ENCODE data around the gene ADAM12. TPM values are rescaled to one million over a fixed set of nuclear protein-coding genes. Genes with fewer than 3 reads are reported as not detected.

ADAM12 gene
- total and polyA plus RNA-seq, 10 of the 15 experiments (the other 5 are each of a cell fraction or from before 2014, with no cell fraction given): under 0.01 to 0.62 (median 0.04) TPM; not detected in 5

GRCh38 chr10:126290232-126290631 lies 98.0 kb downstream of the ADAM12 start:
- Histone ChIP-seq H3K36me3 (ENCODE audit: control insufficient read depth in 2 of 2, insufficient read depth in 2 of 2, low read length in 1 of 2) (no peaks in the 10 kb centered on the region), H3K9ac (ENCODE audit: control insufficient read depth, insufficient read depth, low read length) (no peak overlapping the region), H3K4me1 (ENCODE audit: control insufficient read depth, insufficient read depth, low read length) (no peaks in the 10 kb centered on the region), H3K4me3 (no peak overlapping the region), H3K79me2 (ENCODE audit: control insufficient read depth, insufficient read depth, low read length) (no peaks in the 10 kb centered on the region), H3K27ac (ENCODE audit: control insufficient read depth, insufficient read depth) (no peak overlapping the region), H3K9me3 (replicated peaks; ENCODE audit: control insufficient read depth, insufficient read depth, low read length) (no peaks in the 10 kb centered on the region), H3K4me2 (ENCODE audit: control insufficient read depth, insufficient read depth) (no peak overlapping the region), H4K20me1 (ENCODE audit: control insufficient read depth, insufficient read depth) (no peaks in the 10 kb centered on the region), H3K27me3 (replicated peaks in 1 of 2; ENCODE audit: control insufficient read depth in 2 of 2, insufficient read depth in 2 of 2, low read length in 1 of 2) (no peaks in the 10 kb centered on the region), H2AFZ (ENCODE audit: control insufficient read depth, low read depth, low read length) (no peak overlapping the region)
- in situ Hi-C loops (cut with MboI) (no loop called here), intact Hi-C loops (cut with micrococcal nuclease; ENCODE audit: unreplicated experiment) (no loop called here)
- DNase-seq (ENCODE audit: low read depth, low spot score): no peak
- no peak for FAIRE-seq
- ChIA-PET POLR2A (no interaction called here), CTCF (no interaction called here), SMC1A (ENCODE audit: uncharacterized antibody, unreplicated experiment) (no interaction called here), RAD21 (ENCODE audit: unreplicated experiment) (no interaction called here)
- no peak for ATAC-seq
- no peak for TF ChIP-seq ATF3 (IDR thresholded peaks at IDR 0.05; ENCODE audit: borderline replicate concordance, extremely low read depth, low read depth, low read length)
- BruUV-seq (replicated peaks): no TSS peak
- 21% methylated on average over 6 of the region's 6 CpGs for WGBS (ENCODE audit: insufficient coverage, insufficient replicate concordance, low lambda C conversion rate, missing lambda C conversion rate)

- ChIA-PET POLR2A (no interaction called here), RAD21 (ENCODE audit: unreplicated experiment) (no interaction called here), CTCF (no interaction called here), SMC1A (ENCODE audit: uncharacterized antibody, unreplicated experiment) (no interaction called here)
- H3K4me2 ChIP-seq (ENCODE audit: control insufficient read depth, insufficient read depth): no peak overlapping the region
- H3K4me1 ChIP-seq (ENCODE audit: control insufficient read depth, insufficient read depth, low read length): no peaks in the 10 kb centered on the region
- no peak overlapping the region for H3K9ac ChIP-seq (ENCODE audit: control insufficient read depth, insufficient read depth, low read length)
- in situ Hi-C loops (cut with MboI) (no loop called here), intact Hi-C loops (cut with micrococcal nuclease; ENCODE audit: unreplicated experiment) (no loop called here)
- FAIRE-seq: no peak
- 23% methylated on average over 16 of the region's 16 CpGs for WGBS (ENCODE audit: insufficient coverage, insufficient replicate concordance, low lambda C conversion rate, missing lambda C conversion rate)
- DNase-seq (ENCODE audit: low read depth, low spot score): no peak
- H3K36me3 ChIP-seq (ENCODE audit: control insufficient read depth in 2 of 2, insufficient read depth in 2 of 2, low read length in 1 of 2): no peaks in the 10 kb centered on the region
- no peak overlapping the region for H3K4me3 ChIP-seq
- TF ChIP-seq EP300 (IDR thresholded peaks at IDR 0.05; ENCODE audit: borderline replicate concordance in 1 of 2, control insufficient read depth in 1 of 2, low read depth in 2 of 2, low read length in 2 of 2): no peak
- TF ChIP-seq SMARCA5 (IDR thresholded peaks at IDR 0.05): no peak
- no peak for TF ChIP-seq NFYA (IDR thresholded peaks at IDR 0.05; ENCODE audit: borderline replicate concordance, low read depth, low read length)
- no peak for TF ChIP-seq BCLAF1 (IDR thresholded peaks at IDR 0.05)
- TF ChIP-seq NFIC (IDR thresholded peaks at IDR 0.05; ENCODE audit: low read depth, low read length): no peak
- no peak for TF ChIP-seq HCFC1 (IDR thresholded peaks at IDR 0.05; ENCODE audit: low read length)
- no peak for TF ChIP-seq RELA (IDR thresholded peaks at IDR 0.05; ENCODE audit: borderline replicate concordance, partially characterized antibody)
- no peak for TF ChIP-seq TARDBP (IDR thresholded peaks at IDR 0.05; ENCODE audit: borderline replicate concordance)
- no peak for TF ChIP-seq BCL3 (IDR thresholded peaks at IDR 0.05; ENCODE audit: borderline replicate concordance, insufficient read depth, low read depth, low read length, poor library complexity, severe bottlenecking)
- no peak for TF ChIP-seq ZNF217 (IDR thresholded peaks at IDR 0.05)
- no peaks in the 10 kb centered on the region for H3K27me3 ChIP-seq (replicated peaks in 1 of 2; ENCODE audit: control insufficient read depth in 2 of 2, insufficient read depth in 2 of 2, low read length in 1 of 2)
- no peak for ATAC-seq
- no peak overlapping the region for H2AFZ ChIP-seq (ENCODE audit: control insufficient read depth, low read depth, low read length)
- no peaks in the 10 kb centered on the region for H3K9me3 ChIP-seq (replicated peaks; ENCODE audit: control insufficient read depth, insufficient read depth, low read length)
- no peaks in the 10 kb centered on the region for H4K20me1 ChIP-seq (ENCODE audit: control insufficient read depth, insufficient read depth)
- H3K27ac ChIP-seq (ENCODE audit: control insufficient read depth, insufficient read depth): no peak overlapping the region
- no peaks in the 10 kb centered on the region for H3K79me2 ChIP-seq (ENCODE audit: control insufficient read depth, insufficient read depth, low read length)
- BruUV-seq (replicated peaks): no TSS peak
These were observed 99.5 kb downstream of the ADAM12 start for GRCh38 chr10:126288547-126289493.

Data from GM12878 (cell line).